T follicular helper cell (primary cell): ENCODE data around the gene APLP1.
"Not testable (repeated sequence)": the region's sequence is repeated elsewhere in the genome, so short reads cannot be mapped to it uniquely, and the experiment has no call there.

ENCODE experiments used
- DNase-seq: peaks from one replicate; pipeline ENCODE4 v3.0.0-alpha.2; 2020; ENCODE audit warnings: low read depth
- total RNA-seq, 2 experiments: gene quantifications; one replicate each; lab custom pipeline; 2026; lab: John Stamatoyannopoulos, UW

Gene APLP1
- total RNA-seq: 0.04 to 0.12 reads per million in 2 experiments

DNA sequence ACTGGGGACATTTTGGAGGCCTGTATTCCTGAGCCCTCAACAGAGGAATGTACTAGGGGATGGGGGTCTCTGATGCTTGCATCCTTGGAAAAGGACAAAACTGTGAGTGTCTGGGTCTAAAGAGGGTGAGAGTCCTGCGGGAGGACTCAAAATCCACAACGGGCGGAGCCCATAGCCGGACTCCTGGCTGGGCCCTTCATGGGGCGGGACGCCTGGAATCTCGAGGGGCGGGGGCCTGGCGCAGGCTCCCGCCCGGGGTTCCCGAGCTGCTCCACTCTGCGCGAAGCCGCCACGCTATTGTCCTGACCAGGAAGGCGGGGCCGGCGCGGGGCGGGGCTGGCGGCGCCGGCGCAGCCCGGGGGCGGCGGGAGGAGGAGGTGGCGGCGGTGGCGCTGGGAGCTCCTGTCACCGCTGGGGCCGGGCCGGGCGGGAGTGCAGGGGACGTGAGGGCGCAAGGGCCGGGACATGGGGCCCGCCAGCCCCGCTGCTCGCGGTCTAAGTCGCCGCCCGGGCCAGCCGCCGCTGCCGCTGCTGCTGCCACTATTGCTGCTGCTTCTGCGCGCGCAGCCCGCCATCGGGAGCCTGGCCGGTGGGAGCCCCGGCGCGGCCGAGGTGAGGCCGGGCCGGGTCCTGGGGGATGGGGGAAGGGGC lies at the start of gene APLP1:
Gene APLP1 (plus strand): TSS at position 403 of the 651 bp plus-strand sequence. CDS start 63 bp downstream, at position 466.
- peak; percentile 37 for DNase-seq

DNA sequence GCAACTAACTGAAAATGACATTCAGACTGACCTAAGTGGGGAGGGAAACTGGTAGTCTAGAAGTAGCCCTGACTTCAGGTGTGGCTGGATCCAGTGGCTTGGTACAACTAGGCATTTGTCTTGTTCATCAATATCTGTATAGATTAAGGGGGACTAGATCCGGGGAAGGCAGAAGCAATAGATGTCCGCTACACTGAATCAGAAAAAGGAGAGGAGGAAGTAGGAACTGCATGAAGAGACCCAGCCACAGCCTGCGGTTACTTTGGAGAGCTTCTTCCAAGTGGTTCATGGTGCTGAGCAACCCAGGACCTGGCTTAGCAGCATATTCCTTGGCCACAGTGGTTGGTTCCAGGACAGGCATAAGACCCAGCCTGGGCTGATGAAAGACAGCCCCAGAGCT lies 45.8 kb upstream of the APLP1 start:
- DNase-seq: no peak

GRCh38 chr19:35824150-35824549 lies 44.2 kb upstream of the APLP1 start:
- DNase-seq: no peak

GRCh38 chr19:35828692-35829301 lies 39.6 kb upstream of the APLP1 start:
- DNase-seq: peak; percentile 26

GRCh38 chr19:35830986-35831385 lies 37.4 kb upstream of the APLP1 start:
- no peak for DNase-seq

- no peak for DNase-seq
Measured at GRCh38 chr19:35832054-35832453, 36.3 kb upstream of the APLP1 start.

- no peak for DNase-seq
Measured at GRCh38 chr19:35833972-35834371, 34.4 kb upstream of the APLP1 start.

DNA sequence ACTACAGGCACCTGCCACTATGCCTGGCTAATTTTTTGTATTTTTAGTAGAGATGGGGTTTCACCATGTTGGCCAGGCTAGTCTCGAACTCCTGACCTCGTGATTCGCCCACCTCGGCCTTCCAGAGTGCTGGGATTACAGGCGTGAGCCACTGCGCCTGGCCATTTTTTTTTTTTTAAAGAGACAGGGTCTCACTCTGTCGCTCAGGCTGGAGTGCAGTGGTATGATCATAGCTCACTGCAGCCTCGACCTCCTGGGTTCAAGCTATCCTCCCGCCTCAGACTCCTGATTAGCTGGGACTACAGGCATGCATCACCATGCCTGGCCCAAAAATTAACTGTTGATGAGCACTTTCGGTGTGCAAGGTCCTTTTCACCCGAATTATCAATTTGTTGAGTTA lies 32.3 kb upstream of the APLP1 start:
- DNase-seq: not testable (repeated sequence)

DNA sequence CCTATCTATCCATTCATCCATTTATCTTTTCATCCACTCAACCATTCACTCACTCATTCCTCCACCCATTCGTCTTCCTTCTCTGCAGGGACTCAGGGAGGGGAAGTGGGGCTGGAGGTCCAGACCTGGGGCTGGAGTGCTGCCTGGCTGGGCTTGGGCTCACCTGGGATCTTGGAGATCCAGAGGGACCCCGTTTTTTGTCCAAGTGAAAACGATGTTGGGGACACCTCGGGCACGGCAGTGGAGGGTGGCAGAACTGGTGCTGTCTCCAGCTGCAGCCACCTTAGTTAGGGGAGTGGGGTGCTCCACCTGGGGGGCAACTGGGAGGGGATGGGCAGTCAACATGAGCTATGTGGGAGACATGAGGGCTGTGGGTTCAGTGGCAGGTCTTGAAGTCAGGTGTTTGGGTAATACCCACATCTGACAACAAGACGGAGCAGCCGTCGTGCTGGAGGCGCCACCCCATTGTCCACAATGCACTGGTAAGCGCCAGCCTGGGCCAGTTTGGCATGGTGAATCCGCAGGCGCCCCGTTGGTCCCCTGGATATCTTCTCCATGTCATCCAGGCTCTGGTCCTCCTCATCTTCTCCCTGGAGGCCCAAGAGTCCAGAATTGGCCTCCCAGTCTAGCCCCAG lies 26.3 kb upstream of the APLP1 start:
- DNase-seq: no peak

- no peak for DNase-seq
Measured at GRCh38 chr19:35842666-35843272, 25.6 kb upstream of the APLP1 start.

DNA sequence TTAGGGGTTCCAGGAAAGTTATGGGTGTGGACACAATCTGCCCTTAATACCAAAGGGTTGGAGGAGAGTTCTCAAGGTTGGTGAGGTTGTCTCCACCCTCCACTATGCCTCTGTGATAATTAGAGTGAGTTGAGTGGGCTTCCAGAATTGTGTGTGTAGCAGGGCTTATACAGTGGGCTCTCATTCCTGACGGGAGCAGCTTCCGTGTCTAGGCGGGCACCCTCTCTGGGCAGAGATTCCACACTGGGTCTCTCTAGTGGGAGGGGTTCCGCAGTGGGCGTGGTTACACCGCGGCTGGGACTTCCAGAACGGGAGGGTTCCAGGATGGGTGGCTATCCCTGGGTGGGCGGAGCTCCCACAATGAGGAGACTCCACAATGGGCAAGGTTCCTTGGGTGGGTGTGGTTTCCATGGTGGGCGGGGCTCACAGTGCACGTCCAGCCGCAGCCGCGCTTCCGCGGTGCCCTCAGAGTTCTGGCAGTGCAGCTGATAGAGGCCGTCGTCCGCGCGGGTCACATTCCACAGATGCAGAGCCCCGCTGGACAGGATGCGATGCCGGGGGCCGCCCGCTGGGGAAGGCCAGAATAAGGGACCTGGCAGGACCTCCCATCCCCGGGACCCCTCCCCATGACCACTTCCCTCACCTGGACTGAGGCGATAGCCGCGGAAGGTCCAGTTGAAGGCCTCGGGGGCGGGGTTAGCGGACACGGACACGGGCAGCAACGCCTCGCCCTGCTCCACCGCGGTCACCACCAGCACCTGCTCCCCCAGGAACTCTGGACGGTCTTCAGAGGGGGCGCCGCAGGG lies 24.5 kb upstream of the APLP1 start:
- DNase-seq: no peak

DNA sequence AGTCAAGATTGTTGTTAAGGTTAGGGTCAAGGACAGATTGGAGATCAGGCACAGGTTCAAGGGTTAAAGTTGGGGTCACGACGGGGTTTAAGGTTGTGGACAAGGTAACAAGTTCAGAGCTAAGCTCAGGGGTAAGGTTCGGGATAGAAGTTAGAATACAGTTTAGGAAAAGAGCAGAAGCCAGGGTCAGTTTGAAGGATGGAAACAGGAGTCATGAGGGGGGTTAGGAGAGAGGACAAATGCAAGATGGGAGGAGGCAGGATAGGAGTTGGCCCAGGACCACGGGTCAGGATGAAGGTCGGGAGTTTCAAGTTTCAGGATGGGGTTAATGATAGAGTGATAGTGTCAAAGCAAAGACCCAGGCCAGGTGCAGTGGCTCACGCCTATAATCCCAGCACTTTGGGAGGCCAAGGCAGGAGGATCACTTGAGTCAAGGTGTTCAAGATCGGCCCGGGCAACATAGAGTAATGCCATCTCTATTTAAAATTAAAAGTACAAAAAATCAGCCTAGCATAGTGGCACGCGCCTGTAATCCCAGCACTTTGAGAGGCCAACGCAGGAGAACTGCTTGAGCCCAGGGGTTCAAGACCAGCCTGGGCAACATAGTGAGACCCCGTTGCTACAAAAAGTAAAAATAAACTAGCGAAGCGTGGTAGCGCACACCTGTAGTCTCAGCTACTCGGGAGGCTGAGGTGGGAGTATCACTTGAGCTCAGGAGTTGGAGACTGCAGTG lies 23.7 kb upstream of the APLP1 start:
- no peak for DNase-seq

GRCh38 chr19:35845215-35846037 lies 22.9 kb upstream of the APLP1 start:
- DNase-seq: no peak

GRCh38 chr19:35846038-35846668 lies 22.2 kb upstream of the APLP1 start:
- no peak for DNase-seq

DNA sequence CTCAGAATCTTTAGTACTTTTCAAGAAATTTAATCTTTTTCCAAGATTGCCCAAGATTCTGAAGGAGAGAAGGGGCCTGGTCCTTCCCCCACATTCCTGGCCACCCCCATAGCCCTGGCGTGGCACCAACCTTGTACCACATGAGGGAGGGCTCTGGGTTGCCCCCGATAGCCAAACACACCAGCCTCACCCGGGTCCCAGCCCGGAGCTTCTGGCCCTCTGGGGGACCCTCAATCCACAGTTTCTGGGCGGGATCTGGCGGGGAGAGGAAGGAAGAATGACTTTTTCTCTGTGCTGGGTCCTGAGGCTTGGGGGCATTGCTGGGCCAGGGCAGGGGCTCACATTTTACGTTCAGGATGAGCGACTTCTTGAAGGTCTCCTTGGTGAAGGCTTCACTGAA lies 20.5 kb upstream of the APLP1 start:
- DNase-seq: no peak

DNA sequence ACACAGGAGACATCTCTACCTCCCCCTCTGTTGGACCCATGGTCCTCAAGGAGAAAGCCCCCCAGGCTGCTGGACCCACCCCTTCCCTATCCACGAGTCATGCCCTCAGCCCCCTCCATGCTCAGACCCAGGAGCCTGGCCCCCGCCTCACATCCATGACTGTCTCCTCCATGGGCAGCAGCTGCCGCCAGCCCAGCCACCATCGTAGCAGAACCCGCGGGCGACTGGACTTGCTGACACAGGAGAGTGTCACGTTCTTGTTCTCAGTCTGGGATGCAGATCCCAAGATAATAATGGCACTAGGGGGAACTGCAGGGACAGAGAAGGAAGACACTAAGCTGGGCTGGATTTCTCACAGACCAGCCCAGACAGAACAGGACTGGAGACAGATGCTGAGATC lies 19.9 kb upstream of the APLP1 start:
- no peak for DNase-seq

DNA sequence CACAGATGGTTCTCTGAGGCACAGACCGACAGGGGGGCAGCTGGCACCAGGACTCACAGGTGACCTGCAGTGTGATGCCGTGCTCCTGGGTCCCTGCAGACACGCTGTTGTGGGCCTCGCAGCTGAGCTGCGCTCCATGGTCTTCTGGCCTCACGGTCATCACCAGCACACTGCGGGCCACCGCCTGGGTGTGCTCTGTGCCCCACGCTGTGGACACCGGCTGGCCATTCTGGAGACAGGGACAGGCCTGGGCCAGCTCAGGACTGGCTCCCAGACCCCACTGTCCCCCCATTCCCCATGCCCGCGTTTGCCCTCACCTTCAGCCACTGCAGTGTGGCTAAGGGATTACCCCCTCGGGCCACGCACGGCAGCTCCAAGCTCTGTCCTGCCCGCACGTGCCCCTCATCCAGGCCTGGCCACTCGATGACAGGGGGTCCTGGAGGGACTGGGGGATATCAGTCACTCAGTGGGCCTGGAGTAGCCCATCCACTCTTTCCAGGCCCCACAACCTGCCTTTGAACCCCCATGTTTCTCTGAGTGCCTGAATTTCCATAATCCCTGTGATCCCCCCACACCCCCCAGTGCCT lies 19.4 kb upstream of the APLP1 start:
- no peak for DNase-seq

DNA sequence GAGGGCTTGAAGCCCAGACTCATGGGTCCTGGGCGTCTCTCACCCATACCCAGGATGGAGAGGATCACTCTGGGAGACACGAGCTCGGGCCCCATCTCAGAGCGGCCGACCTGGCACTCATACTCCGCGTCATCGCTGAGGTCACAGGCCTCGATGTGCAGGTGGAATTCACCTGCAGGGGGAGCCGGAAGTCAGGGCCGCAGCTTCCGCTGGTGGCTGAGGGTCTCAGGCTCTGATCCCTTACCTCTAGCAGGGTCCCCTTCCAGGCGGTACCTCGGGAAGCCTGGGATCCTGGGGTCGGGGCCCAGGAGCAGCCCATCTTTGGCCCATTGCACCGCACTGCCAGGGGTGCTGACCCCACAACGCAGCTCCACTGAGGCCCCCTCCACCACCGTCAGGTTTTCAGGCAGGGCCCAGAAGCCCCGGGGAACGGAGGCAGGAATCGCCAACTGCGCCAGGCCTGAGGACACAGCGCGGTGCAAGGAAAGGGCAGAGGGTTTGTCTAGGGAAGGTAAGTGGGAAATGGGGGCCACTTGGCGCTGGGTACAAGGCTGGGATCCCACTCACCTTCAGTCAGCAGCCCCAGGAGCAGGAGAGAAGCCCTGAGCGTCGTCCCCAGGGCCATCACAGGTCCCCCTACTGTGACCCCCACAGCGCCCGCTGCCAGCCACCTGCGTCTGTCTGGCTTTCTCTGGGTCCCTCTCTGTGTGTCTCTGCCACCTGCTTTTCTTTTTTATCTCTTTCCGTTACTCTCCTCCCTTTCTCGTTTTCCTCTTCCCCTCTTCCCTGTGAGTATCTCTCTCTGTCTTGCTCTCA lies 17.0 kb upstream of the APLP1 start:
- no peak for DNase-seq
